SK-N-SH treated with all-trans-retinoic acid at 6 μM for 48 hours (cell line): ENCODE measurements around the gene WNT3.

Source experiments
- ARNTL ChIP-seq: fragments of 450-650 bp; formaldehyde crosslinking; IDR thresholded peaks from 2 replicates; pipeline ENCODE4 v1.5.0; 2020; ENCODE audit warnings: low read depth, mild to moderate bottlenecking, moderate library complexity, borderline replicate concordance
- BACH2 ChIP-seq: fragments of 250-450 bp; sonication (Bioruptor Pico); IDR thresholded peaks from 2 replicates; pipeline ENCODE4 v1.9.0; 2021; ENCODE audit warnings: mild to moderate bottlenecking, borderline replicate concordance
- GLIS3 ChIP-seq: fragments of 250-450 bp; sonication (Bioruptor Pico); IDR thresholded peaks from 2 replicates; pipeline ENCODE4 v1.5.0; 2020; ENCODE audit warnings: mild to moderate bottlenecking, moderate library complexity
- OSR1 ChIP-seq: fragments of 250-450 bp; sonication (Bioruptor Pico); IDR thresholded peaks from 2 replicates; pipeline ENCODE4 v1.8.0; 2022; ENCODE audit warnings: moderate library complexity, mild to moderate bottlenecking, inconsistent platforms
- POU6F1 ChIP-seq: fragments of 250-450 bp; sonication (Bioruptor Pico); IDR thresholded peaks from 2 replicates; pipeline ENCODE4 v1.8.0; 2021; ENCODE audit warnings: low read depth, mild to moderate bottlenecking, moderate library complexity, borderline replicate concordance
- PPARA ChIP-seq: fragments of 250-450 bp; sonication (Bioruptor Pico); IDR thresholded peaks from 2 replicates; pipeline ENCODE4 v1.5.0; 2020; ENCODE audit warnings: mild to moderate bottlenecking, borderline replicate concordance
- RARB ChIP-seq: fragments of 250-450 bp; sonication (Bioruptor Pico); IDR thresholded peaks from 2 replicates; pipeline ENCODE4 v1.8.0; 2021; ENCODE audit warnings: mild to moderate bottlenecking, moderate library complexity
- SNAI2 ChIP-seq: fragments of 250-450 bp; sonication (Bioruptor Pico); IDR thresholded peaks from 2 replicates; pipeline ENCODE4 v1.5.0; 2020; ENCODE audit warnings: mild to moderate bottlenecking, moderate library complexity
- TOX ChIP-seq: fragments of 250-450 bp; sonication (Bioruptor Pico); IDR thresholded peaks from 2 replicates; pipeline ENCODE4 v1.8.0; 2021; ENCODE audit warnings: mild to moderate bottlenecking, moderate library complexity, borderline replicate concordance
- ZC3H10 ChIP-seq: fragments of 250-450 bp; sonication (Bioruptor Pico); IDR thresholded peaks from 2 replicates; pipeline ENCODE4 v1.5.1; 2021; ENCODE audit warnings: mild to moderate bottlenecking, moderate library complexity
- ZFP3 ChIP-seq: fragments of 250-450 bp; sonication (Bioruptor Pico); IDR thresholded peaks from 2 replicates; pipeline ENCODE4 v1.5.0; 2020; ENCODE audit warnings: mild to moderate bottlenecking, moderate library complexity
- ZFP30 ChIP-seq: fragments of 450-650 bp; formaldehyde crosslinking; IDR thresholded peaks from 2 replicates; pipeline ENCODE4 v1.5.0; 2022; ENCODE audit warnings: mild to moderate bottlenecking, moderate library complexity
- TF ChIP-seq, protein P1 (sequence below): fragments of 250-450 bp; sonication (Bioruptor Pico); IDR thresholded peaks from 2 replicates; pipeline ENCODE4 v1.8.0; 2020; ENCODE audit warnings: mild to moderate bottlenecking, moderate library complexity, borderline replicate concordance
- TF ChIP-seq, protein P2 (sequence below): fragments of 250-450 bp; sonication (Bioruptor Pico); IDR thresholded peaks from 2 replicates; pipeline ENCODE4 v1.5.1; 2020; ENCODE audit warnings: low read depth, mild to moderate bottlenecking, moderate library complexity

DNA sequence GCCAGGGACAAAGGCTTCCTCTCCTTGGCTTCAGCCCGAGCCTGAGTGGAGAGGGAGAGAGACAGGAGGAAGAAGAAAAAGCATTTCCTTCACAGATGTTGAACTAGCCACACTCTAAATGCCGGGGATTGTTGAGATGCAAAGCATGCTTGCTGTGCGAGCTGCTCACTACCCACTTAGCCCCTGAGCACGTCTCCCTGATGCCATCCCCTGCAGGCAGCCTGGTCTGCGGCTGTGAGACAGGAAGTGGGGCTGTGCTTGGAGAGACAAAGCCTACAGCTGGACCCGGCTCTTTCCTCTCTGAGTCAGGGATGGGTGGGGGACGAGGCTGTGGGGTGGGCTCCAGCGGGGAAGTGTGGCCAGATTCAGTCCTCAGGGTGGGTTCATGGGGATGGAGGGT lies 46.6 kb upstream of the WNT3 start:
- TF ChIP-seq SNAI2 (CRISPR knock-in tag) (no peak), RARB (CRISPR knock-in tag) (no peak), ARNTL (CRISPR knock-in tag) (no peak), ZFP3 (CRISPR knock-in tag) (no peak), OSR1 (CRISPR knock-in tag) (no peak), BACH2 (no peak), POU6F1 (no peak), ZC3H10 (CRISPR knock-in tag) (no peak), GLIS3 (CRISPR knock-in tag) (no peak), TOX (no peak), ZFP30 (CRISPR knock-in tag) (no peak), PPARA (CRISPR knock-in tag) (no peak)
- TF ChIP-seq, protein P1, sequence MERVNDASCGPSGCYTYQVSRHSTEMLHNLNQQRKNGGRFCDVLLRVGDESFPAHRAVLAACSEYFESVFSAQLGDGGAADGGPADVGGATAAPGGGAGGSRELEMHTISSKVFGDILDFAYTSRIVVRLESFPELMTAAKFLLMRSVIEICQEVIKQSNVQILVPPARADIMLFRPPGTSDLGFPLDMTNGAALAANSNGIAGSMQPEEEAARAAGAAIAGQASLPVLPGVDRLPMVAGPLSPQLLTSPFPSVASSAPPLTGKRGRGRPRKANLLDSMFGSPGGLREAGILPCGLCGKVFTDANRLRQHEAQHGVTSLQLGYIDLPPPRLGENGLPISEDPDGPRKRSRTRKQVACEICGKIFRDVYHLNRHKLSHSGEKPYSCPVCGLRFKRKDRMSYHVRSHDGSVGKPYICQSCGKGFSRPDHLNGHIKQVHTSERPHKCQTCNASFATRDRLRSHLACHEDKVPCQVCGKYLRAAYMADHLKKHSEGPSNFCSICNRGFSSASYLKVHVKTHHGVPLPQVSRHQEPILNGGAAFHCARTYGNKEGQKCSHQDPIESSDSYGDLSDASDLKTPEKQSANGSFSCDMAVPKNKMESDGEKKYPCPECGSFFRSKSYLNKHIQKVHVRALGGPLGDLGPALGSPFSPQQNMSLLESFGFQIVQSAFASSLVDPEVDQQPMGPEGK (CRISPR knock-in tag), result no peak
- TF ChIP-seq, protein P2, sequence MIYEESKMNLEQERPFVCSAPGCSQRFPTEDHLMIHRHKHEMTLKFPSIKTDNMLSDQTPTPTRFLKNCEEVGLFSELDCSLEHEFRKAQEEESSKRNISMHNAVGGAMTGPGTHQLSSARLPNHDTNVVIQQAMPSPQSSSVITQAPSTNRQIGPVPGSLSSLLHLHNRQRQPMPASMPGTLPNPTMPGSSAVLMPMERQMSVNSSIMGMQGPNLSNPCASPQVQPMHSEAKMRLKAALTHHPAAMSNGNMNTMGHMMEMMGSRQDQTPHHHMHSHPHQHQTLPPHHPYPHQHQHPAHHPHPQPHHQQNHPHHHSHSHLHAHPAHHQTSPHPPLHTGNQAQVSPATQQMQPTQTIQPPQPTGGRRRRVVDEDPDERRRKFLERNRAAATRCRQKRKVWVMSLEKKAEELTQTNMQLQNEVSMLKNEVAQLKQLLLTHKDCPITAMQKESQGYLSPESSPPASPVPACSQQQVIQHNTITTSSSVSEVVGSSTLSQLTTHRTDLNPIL (CRISPR knock-in tag), result no peak
